Measurements from ENCODE around the gene ZNF621. TPM values are rescaled to one million over a fixed set of nuclear protein-coding genes. Genes with fewer than 3 reads are reported as not detected.

Gene ZNF621
- total RNA-seq, 1 experiment from 2014 or later = 20.0 TPM

GRCh38 chr3:40518848-40519247 is 5.9 kb upstream of the ZNF621 start:
- ChIA-PET POLR2A (no interaction called here), CTCF (no interaction called here)
- no peak for ATAC-seq
- Mint-ChIP-seq H3K27me3 (ENCODE audit: low read depth) (no peaks in the 10 kb centered on the region), H3K4me3 (no peak overlapping the region), H3K27ac (no peak overlapping the region), H3K4me1 (peaks cover 3% of the 10 kb centered on the region), H3K9me3 (peaks cover 6% of the 10 kb centered on the region), H3K36me3 (peaks cover 39% of the 10 kb centered on the region)
- TF ChIP-seq ETV6 (CRISPR knock-in tag; IDR thresholded peaks at IDR 0.05) (no peak), SP1 (CRISPR knock-in tag; conservative IDR thresholded peaks at IDR 0.05) (no peak), ZNF423 (CRISPR knock-in tag; IDR thresholded peaks at IDR 0.05) (no peak), ZMAT4 (CRISPR knock-in tag; IDR thresholded peaks at IDR 0.05) (no peak), KAT7 (CRISPR knock-in tag; IDR thresholded peaks at IDR 0.05; ENCODE audit: borderline replicate concordance) (no peak), HMGXB4 (CRISPR knock-in tag; IDR thresholded peaks at IDR 0.05) (no peak), TCF7 (CRISPR knock-in tag; IDR thresholded peaks at IDR 0.05; ENCODE audit: low read depth) (no peak), AR (CRISPR knock-in tag; IDR thresholded peaks at IDR 0.05) (no peak), STAT6 (CRISPR knock-in tag; conservative IDR thresholded peaks at IDR 0.05; ENCODE audit: low read depth) (no peak), FOXP1 (CRISPR knock-in tag; IDR thresholded peaks at IDR 0.05; ENCODE audit: borderline replicate concordance) (no peak), ZNF317 (CRISPR knock-in tag; IDR thresholded peaks at IDR 0.05; ENCODE audit: borderline replicate concordance, low read depth) (no peak), ESRRA (CRISPR knock-in tag; IDR thresholded peaks at IDR 0.05; ENCODE audit: borderline replicate concordance) (no peak), E2F1 (CRISPR knock-in tag; IDR thresholded peaks at IDR 0.05) (no peak), FOXP4 (CRISPR knock-in tag; IDR thresholded peaks at IDR 0.05) (no peak), CREM (CRISPR knock-in tag; IDR thresholded peaks at IDR 0.05) (no peak), CTCF (IDR thresholded peaks at IDR 0.05) (no peak), NR2C2 (CRISPR knock-in tag; IDR thresholded peaks at IDR 0.05) (no peak), E2F5 (CRISPR knock-in tag; IDR thresholded peaks at IDR 0.05) (no peak), ZSCAN18 (CRISPR knock-in tag; IDR thresholded peaks at IDR 0.05) (no peak)
- DNase-seq (ENCODE audit: low spot score) = no peak
